Stomach (tissue), 9 donors: Measurements from ENCODE around the gene WDR59. TPM values are rescaled to one million over a fixed set of nuclear protein-coding genes. Genes with fewer than 3 reads are reported as not detected.

ENCODE experiments used
- DNase-seq, 2 donors: peaks; one replicate each; pipeline versions ENCODE4 v3.0.0 to v3.0.0-alpha.2; 2013 to 2019
- H3K27ac ChIP-seq, 5 donors: fragments of 200-600 bp in 4 of 5; sonication (generic) in 4 of 5; one replicate each; pipeline ENCODE4 v1.5.1; 2013 to 2019; ENCODE audit warnings: mild to moderate bottlenecking in 1 of 5, moderate library complexity in 1 of 5
- H3K27me3 ChIP-seq, 3 donors: fragments of 200-600 bp; sonication (generic); one replicate each; pipeline ENCODE4 v1.5.1; 2017 to 2019; ENCODE audit warnings: mixed run types in 1 of 3
- H3K36me3 ChIP-seq, 4 donors: fragments of 200-600 bp; sonication (generic); 1 replicate in 3 of 4; 2 replicates in 1 of 4; pipeline ENCODE4 v1.5.1; 2016 to 2019
- H3K4me1 ChIP-seq, 4 donors: fragments of 200-600 bp; sonication (generic); one replicate each; pipeline ENCODE4 v1.5.1; 2016 to 2019
- H3K4me3 ChIP-seq, 4 donors: fragments of 200-600 bp; sonication (generic) in 3 of 4; one replicate each; pipeline ENCODE4 v1.5.1; 2016 to 2019; ENCODE audit warnings: mild to moderate bottlenecking in 1 of 4
- H3K9me3 ChIP-seq, 4 donors: fragments of 200-600 bp; sonication (generic); one replicate each; pipeline ENCODE4 v1.5.1; 2016 to 2019
- CTCF ChIP-seq, 7 experiments: fragments of 450-650 bp in 4 of 7; fragments of 200-600 bp in 3 of 7; sonication (generic) in 3 of 7; IDR thresholded peaks; one replicate each; pipeline ENCODE4 v1.5.1; 2016 to 2019; ENCODE audit warnings: antibody characterized with exemption in 7 of 7, control low read depth in 2 of 7, mild to moderate bottlenecking in 1 of 7
- EP300 ChIP-seq: sonication (generic); formaldehyde crosslinking; IDR thresholded peaks from one replicate; pipeline ENCODE4 v1.6.1; 2017; ENCODE audit warnings: antibody characterized with exemption
- POLR2A ChIP-seq, 4 donors: fragments of 450-650 bp; IDR thresholded peaks; one replicate each; pipeline ENCODE4 v1.6.1; 2016; ENCODE audit warnings: antibody characterized with exemption in 4 of 4, control low read depth in 2 of 4, mild to moderate bottlenecking in 1 of 4, moderate library complexity in 1 of 4
- POLR2AphosphoS5 ChIP-seq, 3 donors: sonication (generic); formaldehyde crosslinking; IDR thresholded peaks; one replicate each; pipeline ENCODE4 v1.6.1; 2016; ENCODE audit warnings: antibody characterized with exemption in 3 of 3
- WGBS, 5 donors: extraction: QIAGEN DNeasy Blood & Tissue Kit in 3 of 5; methylation state at CpG; one replicate each; pipeline versions ENCODE4 v1.1.5 to v1.1.7; 2013 to 2018; 5-methylcytosine and 5-hydroxymethylcytosine counted together
- intact Hi-C: fragments of 100-400 bp; cut with DNase I; formaldehyde crosslinking; loops from one replicate; pipeline ENCODE4 v1.15.1; 2023; ENCODE audit warnings: low total_unique reads
- polyA plus RNA-seq, 3 donors: library from polyadenylated mRNA; stranded (reverse); fragments of 200-250 nt; gene quantifications; one replicate each; pipeline ENCODE4 v1.2.3, GENCODE V29; 2013
- total RNA-seq, 5 donors: library from RNA; depleted of rRNA; stranded (reverse); fragments of >200 nt; gene quantifications; one replicate each; pipeline versions ENCODE4 v1.1.0 to v1.2.3, GENCODE V29; 2014 to 2016
- donor health status: healthy with polysubstance abuse.
- donor health status: Bipolar disorder and iron deficiency.
- donor health status: healthy.

Gene WDR59
- total and polyA plus RNA-seq, 8 donors, result 12.1 to 266 (median 30.2) TPM

DNA sequence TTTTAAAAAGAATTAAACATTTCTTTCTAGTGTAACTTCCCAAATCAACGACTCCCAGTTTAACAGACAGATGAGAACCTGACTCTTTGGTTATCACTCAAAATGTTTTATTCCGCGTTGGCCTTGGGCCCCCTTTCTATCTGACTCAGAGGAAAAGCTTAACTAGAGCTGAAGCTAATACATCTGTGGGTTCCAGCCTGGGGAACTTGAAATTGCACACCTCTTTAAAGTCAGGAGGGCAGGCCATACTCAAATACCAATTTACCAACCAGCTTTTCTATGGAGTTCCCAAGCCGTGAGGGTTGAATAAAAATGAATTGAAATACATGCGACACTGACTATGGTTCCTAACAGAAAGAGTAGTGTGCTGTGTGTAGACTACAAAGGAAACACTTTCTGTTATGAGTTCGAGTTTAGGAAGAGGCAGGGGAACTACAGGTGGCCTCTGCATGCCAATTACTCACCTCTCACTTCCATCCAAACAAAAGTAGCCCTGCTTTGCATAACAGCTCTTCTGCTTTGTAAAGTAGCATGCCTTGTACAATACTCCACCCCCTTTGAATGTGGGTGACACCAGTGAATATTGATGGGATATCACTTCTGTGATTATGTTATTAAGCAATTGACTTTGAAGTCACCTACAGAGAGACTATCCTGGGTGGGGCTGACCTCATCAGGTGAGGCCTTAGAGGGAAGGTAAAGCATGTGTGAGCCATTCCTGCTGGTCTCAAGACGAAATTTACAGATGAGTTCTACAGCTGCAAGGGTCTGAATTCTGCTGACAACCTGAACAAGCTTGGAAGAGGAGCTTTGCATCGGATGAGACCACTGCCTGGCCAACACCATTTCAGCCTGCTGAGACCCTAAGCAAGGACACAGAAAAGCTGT lies 92.1 kb downstream of the WDR59 start:
- no peaks in the 10 kb centered on the region for H3K9me3 ChIP-seq
- no peak overlapping the region for H3K27ac ChIP-seq
- TF ChIP-seq CTCF (IDR thresholded peaks at IDR 0.05) (no peak), POLR2A (IDR thresholded peaks at IDR 0.05) (no peak), EP300 (no peak), POLR2AphosphoS5 (IDR thresholded peaks at IDR 0.05) (no peak)
- intact Hi-C loops, result no loop called here
- no peak overlapping the region for H3K4me3 ChIP-seq
- H3K27me3 ChIP-seq, result no peaks in the 10 kb centered on the region
- H3K4me1 ChIP-seq, result no peaks in the 10 kb centered on the region
- peaks cover 35 to 98% (median 89%) of the 10 kb centered on the region in 4 donors for H3K36me3 ChIP-seq
- 79 to 93% (median 88%) methylated on average over 8 of the region's 8 CpGs for WGBS, 5 donors
- DNase-seq, result no peak

DNA sequence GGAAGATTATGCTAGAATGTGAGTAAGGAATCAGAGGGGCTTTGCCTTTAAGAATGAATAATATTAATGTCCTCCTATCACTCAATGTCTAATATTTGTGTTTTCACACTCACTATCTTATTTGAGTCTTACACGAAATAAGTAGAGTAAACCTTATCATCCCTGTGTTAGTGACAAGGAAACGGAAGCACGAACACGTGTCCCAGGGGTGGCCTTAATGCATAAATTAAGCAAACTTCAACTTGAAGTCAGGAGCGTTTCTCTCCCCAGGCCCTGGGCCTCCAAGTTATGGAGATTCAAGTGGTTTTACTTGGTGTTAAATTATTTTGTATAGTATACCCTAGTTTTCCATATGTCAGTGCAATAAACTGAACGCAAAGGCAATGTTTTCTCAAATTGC lies 96.0 kb downstream of the WDR59 start:
- 64 to 84% (median 74%) methylated on average over 6 of the region's 6 CpGs for WGBS, 5 donors
- no peak for DNase-seq
- intact Hi-C loops, result no loop called here
- no peak overlapping the region for H3K4me3 ChIP-seq
- H3K4me1 ChIP-seq, result no peaks in the 10 kb centered on the region
- peaks cover 40 to 100% (median 99%) of the 10 kb centered on the region in 4 donors for H3K36me3 ChIP-seq
- TF ChIP-seq CTCF (IDR thresholded peaks at IDR 0.05), result no peak
- no peak for TF ChIP-seq POLR2A (IDR thresholded peaks at IDR 0.05)
- no peak for TF ChIP-seq POLR2AphosphoS5 (IDR thresholded peaks at IDR 0.05)
- TF ChIP-seq EP300, result no peak
- no peak overlapping the region for H3K27ac ChIP-seq
- H3K9me3 ChIP-seq, result no peaks in the 10 kb centered on the region
- no peaks in the 10 kb centered on the region for H3K27me3 ChIP-seq

- no peak for DNase-seq
- no peaks in the 10 kb centered on the region for H3K27me3 ChIP-seq
- H3K27ac ChIP-seq, result no peak overlapping the region
- H3K36me3 ChIP-seq, result peaks cover 44 to 100% (median 99%) of the 10 kb centered on the region in 4 donors
- H3K4me1 ChIP-seq, result no peaks in the 10 kb centered on the region
- intact Hi-C loops, result no loop called here
- no peak overlapping the region for H3K4me3 ChIP-seq
- no peaks in the 10 kb centered on the region for H3K9me3 ChIP-seq
- no peak for TF ChIP-seq CTCF (IDR thresholded peaks at IDR 0.05)
- no peak for TF ChIP-seq POLR2AphosphoS5 (IDR thresholded peaks at IDR 0.05)
- TF ChIP-seq POLR2A (IDR thresholded peaks at IDR 0.05), result no peak
- no peak for TF ChIP-seq EP300
- WGBS, 5 donors, result 87 to 95% (median 92%) methylated on average over 13 of the region's 13 CpGs
These were observed 96.6 kb downstream of the WDR59 start for GRCh38 chr16:74888232-74888862.

DNA sequence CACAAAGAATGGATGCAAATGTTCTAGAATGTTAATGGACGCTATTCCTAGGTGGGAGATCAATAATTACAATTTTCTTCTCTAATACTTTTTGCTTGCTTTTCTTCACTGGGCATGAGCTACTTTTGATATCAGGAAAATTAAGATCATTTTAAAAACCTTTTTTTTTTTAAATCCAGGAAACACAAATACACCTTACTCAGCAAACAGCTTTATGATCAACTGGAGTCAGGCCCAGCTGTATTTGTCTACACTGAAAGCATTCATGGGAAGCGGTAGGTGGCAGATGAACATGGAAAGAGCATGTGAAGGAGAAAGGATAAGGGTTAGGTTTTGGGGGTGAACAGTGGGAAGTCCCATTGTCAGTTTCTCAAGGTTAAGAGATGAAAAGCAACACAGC lies 97.8 kb downstream of the WDR59 start:
- peaks cover 38 to 97% (median 96%) of the 10 kb centered on the region in 4 donors for H3K36me3 ChIP-seq
- TF ChIP-seq CTCF (IDR thresholded peaks at IDR 0.05), result no peak
- TF ChIP-seq POLR2A (IDR thresholded peaks at IDR 0.05), result no peak
- TF ChIP-seq EP300, result no peak
- TF ChIP-seq POLR2AphosphoS5 (IDR thresholded peaks at IDR 0.05), result no peak
- no peaks in the 10 kb centered on the region for H3K27me3 ChIP-seq
- H3K9me3 ChIP-seq, result no peaks in the 10 kb centered on the region
- H3K4me3 ChIP-seq, result no peak overlapping the region
- H3K27ac ChIP-seq, result no peak overlapping the region
- WGBS, 5 donors, result 84 to 97% (median 94%) methylated on average over 2 of the region's 2 CpGs
- no peak for DNase-seq
- intact Hi-C loops, result no loop called here
- H3K4me1 ChIP-seq, result no peaks in the 10 kb centered on the region
